Pancreas (tissue), 10 donors: Measurements from ENCODE around the gene USP6. TPM values are rescaled to one million over a fixed set of nuclear protein-coding genes. Genes with fewer than 3 reads are reported as not detected.
A peak's percentile ranks its signal among the peaks of the same experiment; 100 is the strongest.

ENCODE experiments used
- ATAC-seq, 4 donors: fragments of 200-7000 bp; cut with Tn5 transposase; one replicate each; pipeline versions ENCODE4 v1.8.0 to v1.9.1; 2020; ENCODE audit warnings: mild to moderate bottlenecking in 4 of 4, moderate library complexity in 4 of 4
- DNase-seq, 6 donors: peaks; one replicate each; pipeline ENCODE4 v3.0.0-alpha.2; 2020
- FAIRE-seq: peaks from 2 replicates; lab custom pipeline; 2012; peaks lifted over from hg19 to GRCh38; lab: Jason Lieb, UNC
- H3K27ac ChIP-seq, 4 donors: fragments of 200-600 bp; sonication (generic); 1 replicate in 3 of 4; 2 replicates in 1 of 4; pipeline versions ENCODE4 v1.5.0 to v1.8.0; 2020
- H3K27me3 ChIP-seq, 4 donors: fragments of 200-600 bp; one replicate each; pipeline ENCODE4 v1.8.0; 2021
- H3K36me3 ChIP-seq, 3 donors: fragments of 200-600 bp; sonication (generic) in 1 of 3; one replicate each; pipeline versions ENCODE4 v1.5.0 to v1.8.0; 2020 to 2021
- H3K4me1 ChIP-seq, 3 donors: fragments of 200-600 bp; one replicate each; pipeline ENCODE4 v1.8.0; 2021
- H3K4me3 ChIP-seq, 4 donors: fragments of 200-600 bp; sonication (generic) in 2 of 4; one replicate each; pipeline versions ENCODE4 v1.5.0 to v1.8.0; 2020 to 2021
- H3K9me3 ChIP-seq, 4 donors: fragments of 200-600 bp; one replicate each; pipeline ENCODE4 v1.8.0; 2021
- CTCF ChIP-seq, 4 donors: fragments of 200-600 bp; sonication (generic) in 3 of 4; IDR thresholded peaks; one replicate each; pipeline versions ENCODE4 v1.5.0 to v1.8.0; 2021; ENCODE audit warnings: antibody characterized with exemption in 4 of 4
- WGBS, 2 donors: extraction: QIAGEN DNeasy Blood & Tissue Kit; methylation state at CpG; one replicate each; pipeline ENCODE4 v1.1.7; 2013; 5-methylcytosine and 5-hydroxymethylcytosine counted together
- intact Hi-C, 3 donors: fragments of 100-400 bp; cut with DNase I; formaldehyde crosslinking; loops; one replicate each; pipeline versions ENCODE4 v1.11.1 to v1.14.2; 2022
- polyA plus RNA-seq, 2 donors: library from polyadenylated mRNA; stranded (reverse); fragments of 200-250 nt; gene quantifications; one replicate each; pipeline ENCODE4 v1.2.3, GENCODE V29; 2013
- total RNA-seq, 6 donors: library from RNA; stranded (reverse); fragmentation: NEBNext Ultra II Directional in 4 of 6; extraction: Animal tissue kit (Norgen Biotek cat#: 25700) in 4 of 6; gene quantifications; one replicate each; pipeline versions ENCODE4 v1.2.1 to v1.2.4, GENCODE V29; 2021 to 2023
- donor health status: healthy with polysubstance abuse.
- donor health status: DM: no; HTN: no; CAD: no; lungs with moderate emphysema.
- donor health status: DM: no; HTN: no; CAD: no.
- donor health status: control.
- donor health status: control.
- donor health status: Bipolar disorder and iron deficiency.
- donor health status: DM: yes; HTN: yes; CAD: no.
- donor health status: DM: no; HTN: no; CAD: no.
- donor health status: DM: no; HTN: no; CAD: no.
- donor health status: DM: yes; HTN: yes; CAD: no.

The USP6 gene
- total and polyA plus RNA-seq, 8 donors, result 0.03 to 0.09 (median 0.05) TPM

DNA sequence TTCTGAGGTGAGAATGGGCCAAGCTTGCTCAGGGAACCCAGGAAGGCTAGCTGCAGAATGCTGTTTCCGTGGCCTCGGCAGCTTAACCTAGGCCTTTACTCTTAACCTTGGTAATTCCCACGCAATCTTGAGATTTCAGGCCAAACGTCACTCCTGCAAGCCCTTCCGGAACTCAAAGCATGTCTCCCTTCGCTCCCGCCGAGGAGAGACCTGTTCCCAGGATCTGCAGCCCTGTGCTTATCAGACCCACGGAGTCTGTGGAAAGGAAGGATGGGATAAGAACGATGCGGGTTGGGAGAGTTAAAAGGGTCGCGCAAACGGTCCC, 38.1 kb upstream of the USP6 start:
- peak overlapping the region; percentile 52 to 77 (median 68) for H3K4me3 ChIP-seq
- DNase-seq, result no peak
- no peak for FAIRE-seq
- no peak for TF ChIP-seq CTCF (IDR thresholded peaks at IDR 0.05)
- H3K27me3 ChIP-seq, result no peaks in the 10 kb centered on the region
- H3K36me3 ChIP-seq, result no peaks in the 10 kb centered on the region
- intact Hi-C loops, result no loop called here
- no peaks in the 10 kb centered on the region for H3K9me3 ChIP-seq
- H3K27ac ChIP-seq, result peak overlapping the region; percentile 54 to 84 (median 76)
- peaks cover 0 to 10% (median 7%) of the 10 kb centered on the region in 3 donors for H3K4me1 ChIP-seq
- peak; percentile 33 to 40 (median 38) for ATAC-seq
- 11 to 14% methylated on average over 14 of the region's 14 CpGs for WGBS, 2 donors

GRCh38 chr17:5078106-5079028, 37.5 kb upstream of the USP6 start, which contains the start of gene ZFP3:
Gene ZFP3, plus strand, starts transcription at chr17:5078467. Its CDS starts 13,038 bp downstream, at chr17:5091505.
- FAIRE-seq (no peak), ATAC-seq (peak; percentile 97 to 99 (median 98)), DNase-seq (peak; percentile 83 to 94 (median 87))
- no peaks in the 10 kb centered on the region for H3K36me3 ChIP-seq
- no peak for TF ChIP-seq CTCF (IDR thresholded peaks at IDR 0.05)
- 1% methylated on average over 75 of the region's 75 CpGs for WGBS, 2 donors
- peaks cover 0 to 10% (median 7%) of the 10 kb centered on the region in 3 donors for H3K4me1 ChIP-seq
- intact Hi-C loops, result no loop called here
- H3K27ac ChIP-seq, result peak within 1 kb of the TSS; percentile 54 to 84 (median 76)
- peak within 1 kb of the TSS; percentile 52 to 77 (median 68) for H3K4me3 ChIP-seq
- no peaks in the 10 kb centered on the region for H3K27me3 ChIP-seq
- no peaks in the 10 kb centered on the region for H3K9me3 ChIP-seq

GRCh38 chr17:5080591-5080990, 35.2 kb upstream of the USP6 start:
- H3K27me3 ChIP-seq, result no peaks in the 10 kb centered on the region
- no peak for FAIRE-seq
- no peaks in the 10 kb centered on the region for H3K36me3 ChIP-seq
- ATAC-seq, result no peak
- H3K27ac ChIP-seq, result no peak overlapping the region
- no peaks in the 10 kb centered on the region for H3K9me3 ChIP-seq
- no peak for DNase-seq
- intact Hi-C loops, result no loop called here
- H3K4me1 ChIP-seq, result peaks cover 0 to 10% (median 7%) of the 10 kb centered on the region in 3 donors
- no peak overlapping the region for H3K4me3 ChIP-seq
- no peak for TF ChIP-seq CTCF (IDR thresholded peaks at IDR 0.05)
- 96 to 98% methylated on average over 3 of the region's 3 CpGs for WGBS, 2 donors

- intact Hi-C loops, result no loop called here
- ATAC-seq (no peak), DNase-seq (no peak), FAIRE-seq (no peak)
- Histone ChIP-seq H3K36me3 (peaks cover 0 to 39% (median 19%) of the 10 kb centered on the region in 3 donors), H3K27me3 (no peaks in the 10 kb centered on the region), H3K9me3 (peaks cover 0 to 13% (median 2%) of the 10 kb centered on the region in 4 donors), H3K4me3 (no peak overlapping the region), H3K4me1 (no peaks in the 10 kb centered on the region), H3K27ac (no peak overlapping the region)
- no peak for TF ChIP-seq CTCF (IDR thresholded peaks at IDR 0.05)
- WGBS, 2 donors, result 98% methylated on average over 6 of the region's 6 CpGs
These were observed 23.4 kb upstream of the USP6 start for GRCh38 chr17:5092218-5093010.
